ENCODE data around the gene NMUR1. TPM values are rescaled to one million over a fixed set of nuclear protein-coding genes. Genes with fewer than 3 reads are reported as not detected.

The NMUR1 gene
- polyA plus RNA-seq, 1 of the 3 experiments (the other 2 are of a cell fraction): not detected

DNA sequence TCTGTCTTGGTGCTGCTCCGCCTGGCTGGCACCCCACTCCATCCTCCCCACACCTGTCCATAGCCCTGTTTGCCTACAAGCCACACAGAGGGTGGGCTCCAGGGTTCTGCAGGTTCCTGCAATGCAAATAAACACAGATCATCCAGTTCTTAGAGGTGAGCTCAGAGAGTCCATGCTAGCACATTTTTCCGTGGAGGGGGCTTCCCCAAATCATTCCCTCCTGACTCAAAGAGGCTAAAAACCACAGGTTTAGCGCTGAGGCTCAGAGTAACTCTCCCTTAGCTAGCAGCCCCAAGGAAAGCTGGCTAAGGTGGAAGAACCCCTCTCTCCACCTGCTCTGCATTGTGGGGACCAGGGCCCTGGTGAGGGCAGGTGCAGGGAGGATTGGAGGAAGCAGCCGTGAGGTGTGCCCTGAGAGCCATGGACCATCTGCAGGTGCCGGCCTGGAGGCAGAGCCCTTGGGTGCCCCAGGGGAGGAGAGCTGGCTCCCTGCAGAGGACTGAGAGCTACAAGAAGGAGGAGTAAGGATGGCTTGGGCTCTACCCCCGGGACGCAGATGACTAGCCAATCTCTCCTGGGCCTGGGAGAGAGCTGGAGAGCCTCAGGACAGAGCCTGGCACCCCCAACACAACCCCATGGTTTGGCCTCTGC lies 38.7 kb upstream of the NMUR1 start:
- Histone ChIP-seq H3K27me3 (ENCODE audit: insufficient read depth) (no peaks in the 10 kb centered on the region), H3K4me2 (no peak overlapping the region), H3K9me2 (no peaks in the 10 kb centered on the region), H4K20me1 (ENCODE audit: insufficient read depth) (no peaks in the 10 kb centered on the region), H3K9ac (no peak overlapping the region), H3K27ac (ENCODE audit: low read depth in 2 of 2, low read length in 1 of 2) (no peak overlapping the region), H3K4me3 (ENCODE audit: low read depth in 2 of 2, low read length in 1 of 2) (no peak overlapping the region), H3K36me3 (replicated peaks in 1 of 2; ENCODE audit: control insufficient read depth in 1 of 2, insufficient read depth in 2 of 2, low read length in 1 of 2) (no peaks in the 10 kb centered on the region), H3F3A (replicated peaks; ENCODE audit: insufficient read depth) (peaks cover 3% of the 10 kb centered on the region), H3K79me2 (ENCODE audit: insufficient read depth) (no peaks in the 10 kb centered on the region), H3K9me3 (no peaks in the 10 kb centered on the region), H2AFZ (ENCODE audit: low read depth) (no peak overlapping the region), H3K4me1 (ENCODE audit: control insufficient read depth in 1 of 2, insufficient read depth in 2 of 2, low read depth in 1 of 2, low read length in 1 of 2) (peaks cover 0 to 4% of the 10 kb centered on the region in 2 experiments; a peak in 1 of 4 replicates)
- TF ChIP-seq TEAD4 (IDR thresholded peaks at IDR 0.05; ENCODE audit: borderline replicate concordance, insufficient read depth) (no peak), RXRA (IDR thresholded peaks at IDR 0.05; ENCODE audit: borderline replicate concordance, low read depth) (no peak), POLR2AphosphoS5 (IDR thresholded peaks at IDR 0.05; ENCODE audit: low read depth, low read length) (no peak)
- DNase-seq: no peak
- POLR2A ChIA-PET: interaction anchor here (0.7 kb wide), 1 partner anchor 9 kb away, joined by 3 read pairs; no protein-coding TSS in a partner anchor
- CTCF ChIA-PET: interaction anchor here (0.9 to 14.3 kb wide), 5 partner anchors 11 to 146 kb away, joined by 3 to 152 read pairs (median 4); no protein-coding TSS in a partner anchor
- WGBS (ENCODE audit: low lambda C conversion rate): 79% methylated on average over 2 of the region's 7 CpGs

DNA sequence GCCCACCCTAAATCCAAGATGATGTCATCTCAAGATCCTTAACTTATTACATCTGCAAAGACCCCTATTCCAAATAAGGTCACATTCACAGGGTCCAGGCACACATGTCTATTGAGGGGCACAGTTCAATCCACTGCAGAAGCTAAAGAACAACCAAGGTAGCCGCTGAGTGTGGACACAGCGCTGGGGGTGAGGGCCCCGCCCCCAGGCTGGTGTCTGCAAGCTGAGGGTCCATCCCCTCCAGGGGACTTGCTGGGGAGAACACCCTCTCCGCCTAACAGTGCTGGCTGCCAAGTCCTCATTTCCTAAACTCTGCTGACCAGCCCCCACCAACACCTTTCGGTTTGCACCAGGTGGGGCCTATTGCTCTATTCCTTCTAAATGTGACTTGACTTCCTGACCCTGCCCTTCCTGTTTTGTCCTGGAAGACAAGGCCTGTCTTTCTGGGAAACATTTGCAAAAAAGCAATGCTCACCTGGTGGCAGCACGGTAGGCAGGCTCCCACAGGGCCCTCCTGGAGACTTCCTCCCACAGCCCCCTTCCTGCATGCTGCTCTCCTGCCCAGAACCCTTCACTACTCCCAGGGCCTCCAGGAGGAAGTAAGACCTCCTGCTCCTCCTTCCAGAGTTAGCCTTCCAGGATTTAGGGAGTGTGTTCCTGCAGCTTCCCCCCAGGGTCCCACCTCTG lies 38.0 kb upstream of the NMUR1 start:
- WGBS (ENCODE audit: low lambda C conversion rate): 80% methylated on average over 6 of the region's 6 CpGs
- Histone ChIP-seq H3K9me2 (no peaks in the 10 kb centered on the region), H3K27ac (ENCODE audit: low read depth in 2 of 2, low read length in 1 of 2) (no peak overlapping the region), H3K4me2 (no peak overlapping the region), H3K27me3 (ENCODE audit: insufficient read depth) (no peaks in the 10 kb centered on the region), H3K4me1 (ENCODE audit: control insufficient read depth in 1 of 2, insufficient read depth in 2 of 2, low read depth in 1 of 2, low read length in 1 of 2) (peaks cover 0 to 4% of the 10 kb centered on the region in 2 experiments; a peak in 1 of 4 replicates), H2AFZ (ENCODE audit: low read depth) (no peak overlapping the region), H3K9ac (no peak overlapping the region), H4K20me1 (ENCODE audit: insufficient read depth) (no peaks in the 10 kb centered on the region), H3K4me3 (ENCODE audit: low read depth in 2 of 2, low read length in 1 of 2) (no peak overlapping the region), H3F3A (replicated peaks; ENCODE audit: insufficient read depth) (peaks cover 3% of the 10 kb centered on the region), H3K36me3 (replicated peaks in 1 of 2; ENCODE audit: control insufficient read depth in 1 of 2, insufficient read depth in 2 of 2, low read length in 1 of 2) (no peaks in the 10 kb centered on the region), H3K9me3 (no peaks in the 10 kb centered on the region), H3K79me2 (ENCODE audit: insufficient read depth) (no peaks in the 10 kb centered on the region)
- TF ChIP-seq FOSL2 (IDR thresholded peaks at IDR 0.05; ENCODE audit: borderline replicate concordance, low read depth): no peak
- no peak for TF ChIP-seq TEAD4 (IDR thresholded peaks at IDR 0.05; ENCODE audit: borderline replicate concordance, insufficient read depth)
- TF ChIP-seq TAF1 (IDR thresholded peaks at IDR 0.05; ENCODE audit: borderline replicate concordance, low read depth, low read length): no peak
- TF ChIP-seq EZH2phosphoT487 (IDR thresholded peaks at IDR 0.05; ENCODE audit: borderline replicate concordance, low read depth): no peak
- TF ChIP-seq FOXM1 (IDR thresholded peaks at IDR 0.05; ENCODE audit: low read depth): no peak
- no peak for TF ChIP-seq ELF1 (IDR thresholded peaks at IDR 0.05)
- TF ChIP-seq, protein P1, sequence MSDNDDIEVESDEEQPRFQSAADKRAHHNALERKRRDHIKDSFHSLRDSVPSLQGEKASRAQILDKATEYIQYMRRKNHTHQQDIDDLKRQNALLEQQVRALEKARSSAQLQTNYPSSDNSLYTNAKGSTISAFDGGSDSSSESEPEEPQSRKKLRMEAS (IDR thresholded peaks at IDR 0.05; ENCODE audit: low read depth): no peak
- no peak for TF ChIP-seq YY1 (IDR thresholded peaks at IDR 0.05; ENCODE audit: low read depth)
- TF ChIP-seq, protein P2, sequence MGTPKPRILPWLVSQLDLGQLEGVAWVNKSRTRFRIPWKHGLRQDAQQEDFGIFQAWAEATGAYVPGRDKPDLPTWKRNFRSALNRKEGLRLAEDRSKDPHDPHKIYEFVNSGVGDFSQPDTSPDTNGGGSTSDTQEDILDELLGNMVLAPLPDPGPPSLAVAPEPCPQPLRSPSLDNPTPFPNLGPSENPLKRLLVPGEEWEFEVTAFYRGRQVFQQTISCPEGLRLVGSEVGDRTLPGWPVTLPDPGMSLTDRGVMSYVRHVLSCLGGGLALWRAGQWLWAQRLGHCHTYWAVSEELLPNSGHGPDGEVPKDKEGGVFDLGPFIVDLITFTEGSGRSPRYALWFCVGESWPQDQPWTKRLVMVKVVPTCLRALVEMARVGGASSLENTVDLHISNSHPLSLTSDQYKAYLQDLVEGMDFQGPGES (IDR thresholded peaks at IDR 0.05; ENCODE audit: low read depth, low read length): no peak
- TF ChIP-seq RXRA (IDR thresholded peaks at IDR 0.05; ENCODE audit: borderline replicate concordance, low read depth): no peak
- no peak for TF ChIP-seq MXI1 (IDR thresholded peaks at IDR 0.05; ENCODE audit: low read depth, low read length)
- no peak for TF ChIP-seq MEF2A (IDR thresholded peaks at IDR 0.05; ENCODE audit: borderline replicate concordance, low read depth)
- no peak for TF ChIP-seq SMC3 (IDR thresholded peaks at IDR 0.05; ENCODE audit: low read depth, low read length)
- TF ChIP-seq RFX5 (IDR thresholded peaks at IDR 0.05; ENCODE audit: low read length): no peak
- no peak for TF ChIP-seq NRF1 (IDR thresholded peaks at IDR 0.05; ENCODE audit: low read depth, low read length)
- TF ChIP-seq, protein P3, sequence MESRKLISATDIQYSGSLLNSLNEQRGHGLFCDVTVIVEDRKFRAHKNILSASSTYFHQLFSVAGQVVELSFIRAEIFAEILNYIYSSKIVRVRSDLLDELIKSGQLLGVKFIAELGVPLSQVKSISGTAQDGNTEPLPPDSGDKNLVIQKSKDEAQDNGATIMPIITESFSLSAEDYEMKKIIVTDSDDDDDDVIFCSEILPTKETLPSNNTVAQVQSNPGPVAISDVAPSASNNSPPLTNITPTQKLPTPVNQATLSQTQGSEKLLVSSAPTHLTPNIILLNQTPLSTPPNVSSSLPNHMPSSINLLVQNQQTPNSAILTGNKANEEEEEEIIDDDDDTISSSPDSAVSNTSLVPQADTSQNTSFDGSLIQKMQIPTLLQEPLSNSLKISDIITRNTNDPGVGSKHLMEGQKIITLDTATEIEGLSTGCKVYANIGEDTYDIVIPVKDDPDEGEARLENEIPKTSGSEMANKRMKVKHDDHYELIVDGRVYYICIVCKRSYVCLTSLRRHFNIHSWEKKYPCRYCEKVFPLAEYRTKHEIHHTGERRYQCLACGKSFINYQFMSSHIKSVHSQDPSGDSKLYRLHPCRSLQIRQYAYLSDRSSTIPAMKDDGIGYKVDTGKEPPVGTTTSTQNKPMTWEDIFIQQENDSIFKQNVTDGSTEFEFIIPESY (IDR thresholded peaks at IDR 0.05; ENCODE audit: borderline replicate concordance, low read depth): no peak
- TF ChIP-seq, protein P4, sequence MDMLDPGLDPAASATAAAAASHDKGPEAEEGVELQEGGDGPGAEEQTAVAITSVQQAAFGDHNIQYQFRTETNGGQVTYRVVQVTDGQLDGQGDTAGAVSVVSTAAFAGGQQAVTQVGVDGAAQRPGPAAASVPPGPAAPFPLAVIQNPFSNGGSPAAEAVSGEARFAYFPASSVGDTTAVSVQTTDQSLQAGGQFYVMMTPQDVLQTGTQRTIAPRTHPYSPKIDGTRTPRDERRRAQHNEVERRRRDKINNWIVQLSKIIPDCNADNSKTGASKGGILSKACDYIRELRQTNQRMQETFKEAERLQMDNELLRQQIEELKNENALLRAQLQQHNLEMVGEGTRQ (IDR thresholded peaks at IDR 0.05; ENCODE audit: borderline replicate concordance, low read depth, low read length): no peak
- TF ChIP-seq RAD21 (IDR thresholded peaks at IDR 0.05; ENCODE audit: low read length): no peak
- ChIA-PET POLR2A (no interaction called here), CTCF (interaction anchor here (0.8 to 14.3 kb wide), 5 partner anchors 10 to 45 kb away, joined by 3 to 152 read pairs (median 4); no protein-coding TSS in a partner anchor)
- no peak for DNase-seq

Measured in SK-N-SH (cell line).